Karpas-422 (cell line): ENCODE measurements around the gene NATD1. TPM values are rescaled to one million over a fixed set of nuclear protein-coding genes. Genes with fewer than 3 reads are reported as not detected.

ENCODE experiments used
- DNase-seq: peaks from one replicate; pipeline ENCODE4 v3.0.0-alpha.2; 2015
- H2AFZ ChIP-seq: fragments of 200-600 bp; sonication (generic); 2 replicates; pipeline ENCODE4 v1.6.1; 2014; ENCODE audit warnings: antibody characterized with exemption, low read length, mixed read lengths
- H3K27ac ChIP-seq: fragments of 200-600 bp; sonication (generic); 2 replicates; pipeline ENCODE4 v1.5.1; 2014; ENCODE audit warnings: mild to moderate bottlenecking, low read length, moderate library complexity
- H3K27me3 ChIP-seq: fragments of 200-600 bp; sonication (generic); 2 replicates; pipeline ENCODE4 v1.6.1; 2014; ENCODE audit warnings: low read length, mixed read lengths
- H3K36me3 ChIP-seq: fragments of 200-600 bp; sonication (generic); 2 replicates; pipeline ENCODE4 v1.6.1; 2014; ENCODE audit warnings: low read length, mixed read lengths; ENCODE audit not compliant: insufficient read depth
- H3K4me1 ChIP-seq: fragments of 200-600 bp; sonication (generic); 2 replicates; pipeline ENCODE4 v1.6.1; 2014; ENCODE audit warnings: mild to moderate bottlenecking, low read length, mixed read lengths
- H3K4me2 ChIP-seq: fragments of 200-600 bp; sonication (generic); 2 replicates; pipeline ENCODE4 v1.6.1; 2014; ENCODE audit warnings: low read length, low read depth, mild to moderate bottlenecking; ENCODE audit not compliant: poor library complexity, severe bottlenecking
- H3K4me3 ChIP-seq: fragments of 200-600 bp; sonication (generic); 2 replicates; pipeline ENCODE4 v1.5.1; 2014; ENCODE audit warnings: mild to moderate bottlenecking, antibody characterized with exemption, low read length, mixed read lengths
- H3K79me2 ChIP-seq: fragments of 200-600 bp; sonication (generic); 2 replicates; pipeline ENCODE4 v1.6.1; 2014; ENCODE audit warnings: mild to moderate bottlenecking, low read length, mixed read lengths
- H3K9ac ChIP-seq: fragments of 200-600 bp; sonication (generic); 2 replicates; pipeline ENCODE4 v1.6.0; 2014; ENCODE audit warnings: low read length
- H3K9me2 ChIP-seq: fragments of 200-600 bp; sonication (generic), shearing (Covaris generic); replicated peaks from 2 replicates; pipeline ENCODE4 v1.6.0; 2014; ENCODE audit warnings: mild to moderate bottlenecking, low read length, moderate library complexity; ENCODE audit not compliant: insufficient read depth
- H3K9me3 ChIP-seq: fragments of 300-700, 200-600 bp; sonication (generic); 2 replicates; pipeline ENCODE4 v1.6.1; 2014; ENCODE audit warnings: low read length, mixed read lengths
- H4K20me1 ChIP-seq: fragments of 200-600 bp; sonication (generic); 2 replicates; pipeline ENCODE4 v1.6.1; 2014; ENCODE audit warnings: mild to moderate bottlenecking, antibody characterized with exemption, low read length, low read depth; ENCODE audit not compliant: insufficient read depth
- total RNA-seq: library from RNA; depleted of rRNA; stranded (reverse); fragments of >200 nt; shearing (Covaris generic); gene quantifications from 2 replicates; pipeline ENCODE4 v1.2.3, GENCODE V29; 2014; ENCODE audit warnings: low replicate concordance; rRNA removed

Gene NATD1
- 0.45 and 1.2 TPM in 2 replicates for total RNA-seq

- H4K20me1 ChIP-seq = no peaks in the 10 kb centered on the region
- H3K9me3 ChIP-seq = no peaks in the 10 kb centered on the region
- peak; percentile 92 for DNase-seq
- no peaks in the 10 kb centered on the region; the same call in 1 of the 2 replicates for H3K27me3 ChIP-seq
- peak within 1 kb of the TSS; percentile 74 for H3K4me2 ChIP-seq
- peaks cover 17% of the 10 kb centered on the region for H3K4me1 ChIP-seq
- peak within 1 kb of the TSS; percentile 64 for H3K4me3 ChIP-seq
- no peaks in the 10 kb centered on the region for H3K36me3 ChIP-seq
- H2AFZ ChIP-seq = peak within 1 kb of the TSS; percentile 65; the same call in 1 of the 2 replicates
- no peaks in the 10 kb centered on the region for H3K79me2 ChIP-seq
- no peak within 1 kb of the TSS for H3K27ac ChIP-seq
- H3K9me2 ChIP-seq = no peaks in the 10 kb centered on the region
- peak within 1 kb of the TSS; percentile 55 for H3K9ac ChIP-seq
These were observed at the start of gene NATD1 for GRCh38 chr17:21252796-21253645. Gene NATD1, minus strand, starts transcription at chr17:21253410. Its CDS starts 146 bp downstream, at chr17:21253264.

- peaks cover 13% of the 10 kb centered on the region; the same call in 1 of the 2 replicates for H4K20me1 ChIP-seq
- H3K9ac ChIP-seq = no peak overlapping the region
- no peak overlapping the region for H2AFZ ChIP-seq
- H3K27me3 ChIP-seq = no peaks in the 10 kb centered on the region
- no peaks in the 10 kb centered on the region for H3K4me1 ChIP-seq
- no peak overlapping the region for H3K27ac ChIP-seq
- H3K79me2 ChIP-seq = no peaks in the 10 kb centered on the region
- no peaks in the 10 kb centered on the region for H3K9me3 ChIP-seq
- peaks cover 35% of the 10 kb centered on the region for H3K36me3 ChIP-seq
- no peak for DNase-seq
- no peaks in the 10 kb centered on the region for H3K9me2 ChIP-seq
- H3K4me3 ChIP-seq = no peak overlapping the region
- H3K4me2 ChIP-seq = no peak overlapping the region
These were observed 48.7 kb upstream of the NATD1 start for GRCh38 chr17:21301593-21302550.

- H3K9me2 ChIP-seq = no peaks in the 10 kb centered on the region
- no peaks in the 10 kb centered on the region for H3K9me3 ChIP-seq
- no peak for DNase-seq
- H3K27ac ChIP-seq = no peak overlapping the region
- no peak overlapping the region for H3K4me3 ChIP-seq
- no peak overlapping the region for H3K4me2 ChIP-seq
- peaks cover 19% of the 10 kb centered on the region; the same call in 1 of the 2 replicates for H4K20me1 ChIP-seq
- no peak overlapping the region for H2AFZ ChIP-seq
- H3K4me1 ChIP-seq = no peaks in the 10 kb centered on the region
- peaks cover 8% of the 10 kb centered on the region for H3K79me2 ChIP-seq
- no peaks in the 10 kb centered on the region for H3K27me3 ChIP-seq
- no peak overlapping the region for H3K9ac ChIP-seq
- H3K36me3 ChIP-seq = peaks cover 28% of the 10 kb centered on the region
These were observed 47.7 kb upstream of the NATD1 start for GRCh38 chr17:21300601-21301571.

GRCh38 chr17:21299981-21300600, 46.9 kb upstream of the NATD1 start:
- no peaks in the 10 kb centered on the region for H3K9me3 ChIP-seq
- no peaks in the 10 kb centered on the region for H3K27me3 ChIP-seq
- DNase-seq = no peak
- no peak overlapping the region for H3K4me3 ChIP-seq
- no peaks in the 10 kb centered on the region for H3K9me2 ChIP-seq
- H3K79me2 ChIP-seq = peaks cover 8% of the 10 kb centered on the region
- H3K9ac ChIP-seq = no peak overlapping the region
- peaks cover 19% of the 10 kb centered on the region; the same call in 1 of the 2 replicates for H4K20me1 ChIP-seq
- peaks cover 28% of the 10 kb centered on the region for H3K36me3 ChIP-seq
- no peak overlapping the region for H3K4me2 ChIP-seq
- H3K4me1 ChIP-seq = no peaks in the 10 kb centered on the region
- H2AFZ ChIP-seq = no peak overlapping the region
- no peak overlapping the region for H3K27ac ChIP-seq

- DNase-seq = no peak
- no peaks in the 10 kb centered on the region for H3K27me3 ChIP-seq
- peaks cover 29% of the 10 kb centered on the region; the same call in 1 of the 2 replicates for H4K20me1 ChIP-seq
- H3K79me2 ChIP-seq = peaks cover 19% of the 10 kb centered on the region
- no peak overlapping the region for H3K9ac ChIP-seq
- no peak overlapping the region for H3K4me3 ChIP-seq
- no peaks in the 10 kb centered on the region for H3K9me3 ChIP-seq
- H2AFZ ChIP-seq = no peak overlapping the region
- H3K4me1 ChIP-seq = no peaks in the 10 kb centered on the region
- H3K27ac ChIP-seq = no peak overlapping the region
- H3K4me2 ChIP-seq = no peak overlapping the region
- peaks cover 27% of the 10 kb centered on the region for H3K36me3 ChIP-seq
- H3K9me2 ChIP-seq = no peaks in the 10 kb centered on the region
These were observed 45.8 kb upstream of the NATD1 start for GRCh38 chr17:21298983-21299519.

GRCh38 chr17:21298056-21298982, 45.1 kb upstream of the NATD1 start:
- peaks cover 34% of the 10 kb centered on the region; the same call in 1 of the 2 replicates for H4K20me1 ChIP-seq
- no peaks in the 10 kb centered on the region for H3K9me2 ChIP-seq
- DNase-seq = no peak
- H3K79me2 ChIP-seq = peaks cover 26% of the 10 kb centered on the region
- no peak overlapping the region for H3K4me3 ChIP-seq
- H3K36me3 ChIP-seq = peaks cover 22% of the 10 kb centered on the region
- no peak overlapping the region for H2AFZ ChIP-seq
- no peaks in the 10 kb centered on the region for H3K9me3 ChIP-seq
- no peak overlapping the region for H3K27ac ChIP-seq
- no peak overlapping the region for H3K4me2 ChIP-seq
- H3K27me3 ChIP-seq = no peaks in the 10 kb centered on the region
- H3K4me1 ChIP-seq = no peaks in the 10 kb centered on the region
- no peak overlapping the region for H3K9ac ChIP-seq
